HL-60 (cell line): Measurements from ENCODE around the gene CXCR2.

Source experiments
- CTCF ChIP-seq: IDR thresholded peaks from one replicate; pipeline ENCODE4 v1.5.1; 2011; ENCODE audit warnings: low read length, control low read depth, inconsistent platforms; ENCODE audit not compliant: insufficient read depth
- POLR2AphosphoS5 ChIP-seq: IDR thresholded peaks from 2 replicates; pipeline ENCODE4 v1.6.1; 2012; ENCODE audit warnings: low read depth
- SPI1 ChIP-seq: IDR thresholded peaks from 2 replicates; pipeline ENCODE4 v1.6.1; 2012; ENCODE audit warnings: low read depth, mild to moderate bottlenecking, borderline replicate concordance

DNA sequence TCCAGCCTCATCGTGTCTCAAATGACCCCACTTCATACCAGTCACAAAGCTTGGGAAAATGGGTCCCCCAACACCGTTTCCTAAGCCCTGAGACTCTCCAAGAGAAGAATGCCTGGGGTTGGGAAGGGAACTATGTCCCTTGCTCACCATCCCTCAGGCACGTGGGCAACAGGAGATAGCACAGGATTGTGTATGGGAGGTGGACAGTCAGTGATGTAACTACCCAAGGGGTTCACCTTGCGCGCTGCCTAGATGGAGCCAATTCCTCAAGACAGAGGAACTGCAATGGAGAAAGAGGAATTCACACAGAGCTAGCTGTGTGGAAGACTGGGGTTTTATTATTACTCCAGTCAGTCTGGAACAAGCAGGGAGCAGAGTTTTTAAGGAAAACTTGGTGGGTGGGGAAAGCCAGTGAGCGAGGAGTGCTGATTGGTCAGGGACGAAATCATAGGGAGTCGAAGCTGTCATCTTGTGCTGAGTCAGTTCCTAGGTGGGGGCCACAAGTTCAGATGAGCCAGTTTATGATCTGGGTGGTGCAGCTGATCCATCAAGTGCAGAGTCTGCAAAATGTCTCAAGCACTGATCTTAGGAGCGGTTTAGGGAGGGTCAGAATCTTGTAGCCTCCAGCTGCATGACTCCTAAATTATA is 54.8 kb downstream of the CXCR2 start:
- TF ChIP-seq POLR2AphosphoS5 (no peak), CTCF (no peak), SPI1 (no peak)
